Stimulated activated naive CD8-positive, alpha-beta T cell treated with anti-CD3 and anti-CD28 coated beads, Interleukin-15, Interleukin-2, amounts not matched to agents 100 U/mL and 50 U/mL, for 24 hours (primary cell): ENCODE results near the gene GARS1.
"Not testable (repeated sequence)": the region's sequence is repeated elsewhere in the genome, so short reads cannot be mapped to it uniquely, and the experiment has no call there.

Source experiments
- ATAC-seq: fragments of 150-1000 bp; cut with Tn5 transposase; one replicate; pipeline ENCODE4 v1.10.0; 2021
- DNase-seq: peaks from one replicate; pipeline ENCODE4 v3.0.0; 2021

The GARS1 gene

GRCh38 chr7:30594540-30595435, at the start of gene GARS1:
Gene GARS1, plus strand, starts transcription at chr7:30594878. Its CDS starts 44 bp downstream, at chr7:30594922.
- DNase-seq (peak; percentile 91), ATAC-seq (peak; percentile 94)

- no peak for DNase-seq
These were observed 48.7 kb upstream of the GARS1 start for GRCh38 chr7:30545791-30546555.

GRCh38 chr7:30546596-30546995, 48.1 kb upstream of the GARS1 start:
- DNase-seq = no peak
- ATAC-seq = no peak

More at GRCh38 chr7:30545791-30546555, 48.7 kb upstream of the GARS1 start:
- no peak for ATAC-seq

- DNase-seq = peak; percentile 46
- no peak for ATAC-seq
These were observed 45.8 kb upstream of the GARS1 start for GRCh38 chr7:30548845-30549244.

GRCh38 chr7:30549931-30550493, 44.7 kb upstream of the GARS1 start:
- ATAC-seq = no peak
- DNase-seq = no peak

- no peak for DNase-seq
- ATAC-seq = no peak
These were observed 42.3 kb upstream of the GARS1 start for GRCh38 chr7:30552330-30552729.

- DNase-seq = no peak
- no peak for ATAC-seq
These were observed 41.5 kb upstream of the GARS1 start for GRCh38 chr7:30553141-30553540.

- DNase-seq = no peak
- no peak for ATAC-seq
These were observed 41.1 kb upstream of the GARS1 start for GRCh38 chr7:30553546-30553945.

GRCh38 chr7:30555525-30555924, 39.2 kb upstream of the GARS1 start:
- no peak for ATAC-seq

GRCh38 chr7:30556840-30557239, 37.8 kb upstream of the GARS1 start:
- no peak for ATAC-seq
- DNase-seq = no peak

More at GRCh38 chr7:30555525-30555924, 39.2 kb upstream of the GARS1 start:
- DNase-seq = no peak

- ATAC-seq = no peak
- DNase-seq = no peak
These were observed 37.4 kb upstream of the GARS1 start for GRCh38 chr7:30557245-30557644.

- no peak for DNase-seq
- ATAC-seq = no peak
These were observed 35.1 kb upstream of the GARS1 start for GRCh38 chr7:30559611-30560010.

GRCh38 chr7:30561389-30561788, 33.3 kb upstream of the GARS1 start:
- no peak for ATAC-seq
- no peak for DNase-seq

- DNase-seq = no peak
- ATAC-seq = no peak
These were observed 32.2 kb upstream of the GARS1 start for GRCh38 chr7:30562498-30562897.

- DNase-seq (no peak), ATAC-seq (no peak)
These were observed 31.8 kb upstream of the GARS1 start for GRCh38 chr7:30562909-30563308.

GRCh38 chr7:30563326-30563942, 31.2 kb upstream of the GARS1 start:
- no peak for ATAC-seq
- no peak for DNase-seq

- ATAC-seq = peak; percentile 89
- peak; percentile 78 for DNase-seq
These were observed 30.3 kb upstream of the GARS1 start for GRCh38 chr7:30564243-30564892.

- no peak for DNase-seq
- ATAC-seq = no peak
These were observed 28.1 kb upstream of the GARS1 start for GRCh38 chr7:30566596-30566995.

GRCh38 chr7:30567081-30567480, 27.6 kb upstream of the GARS1 start:
- no peak for DNase-seq
- no peak for ATAC-seq

- not testable (repeated sequence) for DNase-seq, ATAC-seq
These were observed 24.4 kb upstream of the GARS1 start for GRCh38 chr7:30570238-30570637.

- DNase-seq (no peak), ATAC-seq (no peak)
These were observed 22.4 kb upstream of the GARS1 start for GRCh38 chr7:30572212-30572841.
